Renal pelvis (tissue), 4 donors: Measurements from ENCODE around the gene IQSEC3. TPM values are rescaled to one million over a fixed set of nuclear protein-coding genes. Genes with fewer than 3 reads are reported as not detected.

Experiments used
- DNase-seq: peaks from one replicate; pipeline ENCODE4 v3.0.0-alpha.2; 2013
- polyA plus RNA-seq, 3 donors: library from polyadenylated mRNA; unstranded; fragments of 120-200 nt; gene quantifications; one replicate each; pipeline ENCODE4 v1.2.1, GENCODE V29; 2013; ENCODE audit not compliant: insufficient read length in 3 of 3

IQSEC3 gene
- polyA plus RNA-seq, 3 donors, result 7.5 to 12.8 (median 11.0) TPM

- no peak for DNase-seq
These were observed 12.4 kb downstream of the IQSEC3 start for GRCh38 chr12:78981-79380.

GRCh38 chr12:80681-81190 lies 14.2 kb downstream of the IQSEC3 start:
- DNase-seq, result no peak

- no peak for DNase-seq
These were observed 16.2 kb downstream of the IQSEC3 start for GRCh38 chr12:82740-83139.

- no peak for DNase-seq
These were observed 17.5 kb downstream of the IQSEC3 start for GRCh38 chr12:84056-84455.

GRCh38 chr12:85191-85666 lies 18.7 kb downstream of the IQSEC3 start:
- DNase-seq, result no peak

- no peak for DNase-seq
These were observed 20.7 kb downstream of the IQSEC3 start for GRCh38 chr12:87315-87714.

GRCh38 chr12:87856-88255 lies 21.3 kb downstream of the IQSEC3 start:
- no peak for DNase-seq

- DNase-seq, result no peak
These were observed 23.1 kb downstream of the IQSEC3 start for GRCh38 chr12:89653-90052.

- no peak for DNase-seq
These were observed 24.6 kb downstream of the IQSEC3 start for GRCh38 chr12:91213-91612.

- DNase-seq, result no peak
These were observed 26.9 kb downstream of the IQSEC3 start for GRCh38 chr12:93266-94005.

GRCh38 chr12:96543-96942 lies 30.0 kb downstream of the IQSEC3 start:
- DNase-seq, result no peak

- no peak for DNase-seq
These were observed 32.4 kb downstream of the IQSEC3 start for GRCh38 chr12:98924-99352.

GRCh38 chr12:99605-100004 lies 33.0 kb downstream of the IQSEC3 start:
- DNase-seq, result peak; percentile 48

- no peak for DNase-seq
These were observed 35.7 kb downstream of the IQSEC3 start for GRCh38 chr12:101969-102878.

GRCh38 chr12:102879-103168 lies 36.3 kb downstream of the IQSEC3 start:
- DNase-seq, result no peak

- no peak for DNase-seq
These were observed 36.8 kb downstream of the IQSEC3 start for GRCh38 chr12:103169-103981.

GRCh38 chr12:104551-105081 lies 38.0 kb downstream of the IQSEC3 start:
- DNase-seq, result peak; percentile 65

- DNase-seq, result no peak
These were observed 39.1 kb downstream of the IQSEC3 start for GRCh38 chr12:105696-106095.

GRCh38 chr12:106118-106591 lies 39.6 kb downstream of the IQSEC3 start:
- DNase-seq, result no peak

- DNase-seq, result no peak
These were observed 42.0 kb downstream of the IQSEC3 start for GRCh38 chr12:108594-108993.

- DNase-seq, result no peak
These were observed 42.9 kb downstream of the IQSEC3 start for GRCh38 chr12:109446-109845.

GRCh38 chr12:109872-110271 lies 43.3 kb downstream of the IQSEC3 start:
- DNase-seq, result no peak
